Measurements from ENCODE around the gene PHYHD1.
"Not testable (repeated sequence)": the region's sequence is repeated elsewhere in the genome, so short reads cannot be mapped to it uniquely, and the experiment has no call there.

GRCh38 chr9:128961403-128961802 lies 40.6 kb downstream of the PHYHD1 start:
- TF ChIP-seq, protein P1, sequence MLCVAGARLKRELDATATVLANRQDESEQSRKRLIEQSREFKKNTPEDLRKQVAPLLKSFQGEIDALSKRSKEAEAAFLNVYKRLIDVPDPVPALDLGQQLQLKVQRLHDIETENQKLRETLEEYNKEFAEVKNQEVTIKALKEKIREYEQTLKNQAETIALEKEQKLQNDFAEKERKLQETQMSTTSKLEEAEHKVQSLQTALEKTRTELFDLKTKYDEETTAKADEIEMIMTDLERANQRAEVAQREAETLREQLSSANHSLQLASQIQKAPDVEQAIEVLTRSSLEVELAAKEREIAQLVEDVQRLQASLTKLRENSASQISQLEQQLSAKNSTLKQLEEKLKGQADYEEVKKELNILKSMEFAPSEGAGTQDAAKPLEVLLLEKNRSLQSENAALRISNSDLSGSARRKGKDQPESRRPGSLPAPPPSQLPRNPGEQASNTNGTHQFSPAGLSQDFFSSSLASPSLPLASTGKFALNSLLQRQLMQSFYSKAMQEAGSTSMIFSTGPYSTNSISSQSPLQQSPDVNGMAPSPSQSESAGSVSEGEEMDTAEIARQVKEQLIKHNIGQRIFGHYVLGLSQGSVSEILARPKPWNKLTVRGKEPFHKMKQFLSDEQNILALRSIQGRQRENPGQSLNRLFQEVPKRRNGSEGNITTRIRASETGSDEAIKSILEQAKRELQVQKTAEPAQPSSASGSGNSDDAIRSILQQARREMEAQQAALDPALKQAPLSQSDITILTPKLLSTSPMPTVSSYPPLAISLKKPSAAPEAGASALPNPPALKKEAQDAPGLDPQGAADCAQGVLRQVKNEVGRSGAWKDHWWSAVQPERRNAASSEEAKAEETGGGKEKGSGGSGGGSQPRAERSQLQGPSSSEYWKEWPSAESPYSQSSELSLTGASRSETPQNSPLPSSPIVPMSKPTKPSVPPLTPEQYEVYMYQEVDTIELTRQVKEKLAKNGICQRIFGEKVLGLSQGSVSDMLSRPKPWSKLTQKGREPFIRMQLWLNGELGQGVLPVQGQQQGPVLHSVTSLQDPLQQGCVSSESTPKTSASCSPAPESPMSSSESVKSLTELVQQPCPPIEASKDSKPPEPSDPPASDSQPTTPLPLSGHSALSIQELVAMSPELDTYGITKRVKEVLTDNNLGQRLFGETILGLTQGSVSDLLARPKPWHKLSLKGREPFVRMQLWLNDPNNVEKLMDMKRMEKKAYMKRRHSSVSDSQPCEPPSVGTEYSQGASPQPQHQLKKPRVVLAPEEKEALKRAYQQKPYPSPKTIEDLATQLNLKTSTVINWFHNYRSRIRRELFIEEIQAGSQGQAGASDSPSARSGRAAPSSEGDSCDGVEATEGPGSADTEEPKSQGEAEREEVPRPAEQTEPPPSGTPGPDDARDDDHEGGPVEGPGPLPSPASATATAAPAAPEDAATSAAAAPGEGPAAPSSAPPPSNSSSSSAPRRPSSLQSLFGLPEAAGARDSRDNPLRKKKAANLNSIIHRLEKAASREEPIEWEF (IDR thresholded peaks at IDR 0.05; ENCODE audit: insufficient replicate concordance, low read depth, low read length): not testable (repeated sequence)
- TF ChIP-seq POLR2AphosphoS5 (IDR thresholded peaks at IDR 0.05; ENCODE audit: low read length); RAD21 (IDR thresholded peaks at IDR 0.05; ENCODE audit: insufficient read depth, low read depth, low read length); POLR2A (IDR thresholded peaks at IDR 0.05; ENCODE audit: low read depth, low read length); SMAD1 (IDR thresholded peaks at IDR 0.05; ENCODE audit: low read depth, partially characterized antibody); PRDM15 (CRISPR knock-in tag; IDR thresholded peaks at IDR 0.05); TCF12 (IDR thresholded peaks at IDR 0.05; ENCODE audit: low read depth, low read length); TBL1XR1 (IDR thresholded peaks at IDR 0.05; ENCODE audit: low read depth, low read length); EZH2 (IDR thresholded peaks at IDR 0.05; ENCODE audit: borderline replicate concordance, control insufficient read depth, low read depth, low read length): not testable (repeated sequence)
- TF ChIP-seq, protein P2, sequence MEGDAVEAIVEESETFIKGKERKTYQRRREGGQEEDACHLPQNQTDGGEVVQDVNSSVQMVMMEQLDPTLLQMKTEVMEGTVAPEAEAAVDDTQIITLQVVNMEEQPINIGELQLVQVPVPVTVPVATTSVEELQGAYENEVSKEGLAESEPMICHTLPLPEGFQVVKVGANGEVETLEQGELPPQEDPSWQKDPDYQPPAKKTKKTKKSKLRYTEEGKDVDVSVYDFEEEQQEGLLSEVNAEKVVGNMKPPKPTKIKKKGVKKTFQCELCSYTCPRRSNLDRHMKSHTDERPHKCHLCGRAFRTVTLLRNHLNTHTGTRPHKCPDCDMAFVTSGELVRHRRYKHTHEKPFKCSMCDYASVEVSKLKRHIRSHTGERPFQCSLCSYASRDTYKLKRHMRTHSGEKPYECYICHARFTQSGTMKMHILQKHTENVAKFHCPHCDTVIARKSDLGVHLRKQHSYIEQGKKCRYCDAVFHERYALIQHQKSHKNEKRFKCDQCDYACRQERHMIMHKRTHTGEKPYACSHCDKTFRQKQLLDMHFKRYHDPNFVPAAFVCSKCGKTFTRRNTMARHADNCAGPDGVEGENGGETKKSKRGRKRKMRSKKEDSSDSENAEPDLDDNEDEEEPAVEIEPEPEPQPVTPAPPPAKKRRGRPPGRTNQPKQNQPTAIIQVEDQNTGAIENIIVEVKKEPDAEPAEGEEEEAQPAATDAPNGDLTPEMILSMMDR (IDR thresholded peaks at IDR 0.05 in 2 of 3, conservative IDR thresholded peaks at IDR 0.05 in 1 of 3; ENCODE audit: control insufficient read depth in 2 of 3, extremely low read depth in 1 of 3, insufficient read depth in 1 of 3, low read depth in 3 of 3, low read length in 3 of 3): not testable (repeated sequence)
